Keratinocyte (primary cell): Measurements from ENCODE around the gene RYR1. TPM values are rescaled to one million over a fixed set of nuclear protein-coding genes. Genes with fewer than 3 reads are reported as not detected.
"Not testable (repeated sequence)": the region's sequence is repeated elsewhere in the genome, so short reads cannot be mapped to it uniquely, and the experiment has no call there.

Experiments
- DNase-seq: peaks from one replicate; pipeline ENCODE4 v3.0.0-alpha.2; 2011; ENCODE audit warnings: low read depth, missing footprints, low spot score
- FAIRE-seq: peaks from 2 replicates; lab custom pipeline; 2011; peaks lifted over from hg19 to GRCh38; lab: Jason Lieb, UNC
- H2AFZ ChIP-seq: 2 replicates; pipeline ENCODE4 v1.6.0; 2012; ENCODE audit warnings: low read length, control low read depth, inconsistent platforms; ENCODE audit not compliant: control insufficient read depth
- H3K27ac ChIP-seq: 2 replicates; pipeline ENCODE4 v1.5.1; 2011; ENCODE audit warnings: low read length; ENCODE audit not compliant: control insufficient read depth, insufficient read depth
- H3K27me3 ChIP-seq: 3 replicates; pipeline ENCODE4 v1.6.0; 2011; ENCODE audit warnings: low read length; ENCODE audit not compliant: control insufficient read depth, insufficient read depth; ENCODE audit errors: extremely low read depth
- H3K36me3 ChIP-seq, 2 experiments: 2 replicates in 1 of 2; 3 replicates in 1 of 2; pipeline ENCODE4 v1.5.1; 2011; ENCODE audit warnings: low read length in 2 of 2, mild to moderate bottlenecking in 1 of 2; ENCODE audit not compliant: control insufficient read depth in 2 of 2, insufficient read depth in 2 of 2; ENCODE audit errors: extremely low read depth in 1 of 2
- H3K4me1 ChIP-seq: 3 replicates; pipeline ENCODE4 v1.5.1; 2011; ENCODE audit warnings: low read length; ENCODE audit not compliant: control insufficient read depth, insufficient read depth; ENCODE audit errors: extremely low read depth
- H3K4me2 ChIP-seq: 3 replicates; pipeline ENCODE4 v1.6.0; 2011; ENCODE audit warnings: low read depth, low read length; ENCODE audit not compliant: control insufficient read depth, insufficient read depth; ENCODE audit errors: extremely low read depth
- H3K4me3 ChIP-seq, 3 experiments: fragments of 200-600 bp in 1 of 3; sonication (generic) in 1 of 3; 2 replicates in 2 of 3; 3 replicates in 1 of 3; pipeline ENCODE4 v1.5.1; 2011 to 2016; ENCODE audit warnings: low read length in 3 of 3, mild to moderate bottlenecking in 3 of 3, control low read depth in 2 of 3, inconsistent platforms in 1 of 3, low read depth in 1 of 3, mixed read lengths in 1 of 3, mixed run types in 1 of 3, moderate library complexity in 1 of 3; ENCODE audit not compliant: control insufficient read depth in 2 of 3, insufficient read depth in 2 of 3; ENCODE audit errors: extremely low read depth in 1 of 3
- H3K79me2 ChIP-seq: 2 replicates; pipeline ENCODE4 v1.6.0; 2012; ENCODE audit warnings: low read length; ENCODE audit not compliant: control insufficient read depth, insufficient read depth
- H3K9ac ChIP-seq: 3 replicates; pipeline ENCODE4 v1.6.0; 2011; ENCODE audit warnings: low read length; ENCODE audit not compliant: control insufficient read depth, insufficient read depth; ENCODE audit errors: extremely low read depth
- H3K9me1 ChIP-seq: 3 replicates; pipeline ENCODE4 v1.6.0; 2011; ENCODE audit warnings: low read length; ENCODE audit not compliant: control insufficient read depth, insufficient read depth; ENCODE audit errors: extremely low read depth
- H3K9me3 ChIP-seq: 2 replicates; pipeline ENCODE4 v1.5.1; 2012; ENCODE audit warnings: low read depth, low read length; ENCODE audit not compliant: control insufficient read depth
- H4K20me1 ChIP-seq: 3 replicates; pipeline ENCODE4 v1.6.0; 2011; ENCODE audit warnings: low read length; ENCODE audit not compliant: control insufficient read depth, insufficient read depth; ENCODE audit errors: extremely low read depth
- EZH2 ChIP-seq: IDR thresholded peaks from one replicate; pipeline ENCODE4 v1.6.1; 2012; ENCODE audit warnings: inconsistent platforms, mild to moderate bottlenecking, low read length, moderate library complexity
- dilution Hi-C: fragments of 300-500 bp; cut with MboI; formaldehyde crosslinking; loops from one replicate; pipeline ENCODE4 v1.7.0; 2020; ENCODE audit warnings: low sequenced_read_pairs; ENCODE audit not compliant: extremely low pct_ligation_motif_present
- polyA plus RNA-seq, 5 experiments: library from polyadenylated mRNA; depleted of rRNA in 3 of 5; stranded (reverse) in 3 of 5; stranded (forward) in 1 of 5; unstranded in 1 of 5; fragments of >200 nt; gene quantifications; 1 replicate in 1 of 5; 2 replicates in 3 of 5; 3 replicates in 1 of 5; pipeline versions ENCODE4 v1.2.1 to v1.2.3, GENCODE V29; 2011 to 2012; ENCODE audit warnings: missing spikeins in 2 of 5, low read depth in 1 of 5, low replicate concordance in 1 of 5
- TF ChIP-seq, protein P1 (sequence below), 3 experiments: IDR thresholded peaks in 1 of 3; conservative IDR thresholded peaks in 1 of 3; optimal IDR thresholded peaks in 1 of 3; 2 replicates in 2 of 3; 3 replicates in 1 of 3; pipeline versions ENCODE3 to v1.5.1; 2011; ENCODE audit warnings: low read length in 3 of 3, mild to moderate bottlenecking in 3 of 3, moderate library complexity in 2 of 3, control low read depth in 1 of 3, inconsistent platforms in 1 of 3; ENCODE audit not compliant: insufficient read depth in 2 of 3; ENCODE audit errors: extremely low read depth in 1 of 3

RYR1 gene
- polyA plus RNA-seq, 1 donor (not counting 4 experiments of a cell fraction or from before 2014, with no cell fraction given) = 0.41 TPM

DNA sequence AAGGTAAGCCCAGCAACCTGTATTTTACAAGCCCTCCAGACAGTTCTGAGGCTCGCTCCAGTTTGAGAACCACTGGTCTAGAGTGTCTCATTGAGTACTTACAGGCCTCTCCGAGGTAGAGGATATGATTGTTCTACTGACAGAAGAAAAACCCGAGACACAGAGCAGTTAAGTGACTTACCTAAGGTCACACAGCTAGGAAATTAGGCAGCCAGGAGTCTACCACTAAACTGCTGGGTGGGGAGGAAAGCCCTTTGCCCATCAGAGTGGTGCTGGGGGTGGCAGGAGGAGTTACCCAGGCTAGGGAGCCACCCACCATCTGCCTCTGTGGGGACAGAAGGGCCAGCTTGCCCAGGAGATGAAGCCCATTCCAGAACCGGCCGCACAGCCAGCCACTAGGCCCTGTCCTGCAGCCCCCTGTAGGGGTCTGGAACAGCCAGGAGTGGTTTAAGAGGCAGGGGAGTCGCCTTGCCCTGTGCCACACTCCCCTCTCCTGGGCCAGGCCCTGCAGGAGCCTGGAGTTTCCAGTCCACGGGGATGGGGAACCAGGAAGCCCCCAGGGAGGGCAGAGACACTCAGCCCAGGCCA is 8.2 kb upstream of the RYR1 start:
- FAIRE-seq (no peak), DNase-seq (no peak)
- Histone ChIP-seq H3K9me3 (no peaks in the 10 kb centered on the region), H4K20me1 (no peaks in the 10 kb centered on the region), H3K4me3 (no peak overlapping the region), H3K4me2 (no peak overlapping the region), H3K27ac (no peak overlapping the region), H3K4me1 (no peaks in the 10 kb centered on the region), H3K79me2 (no peaks in the 10 kb centered on the region), H2AFZ (no peak overlapping the region), H3K9ac (no peak overlapping the region), H3K27me3 (peaks cover 5% of the 10 kb centered on the region), H3K9me1 (no peaks in the 10 kb centered on the region), H3K36me3 (no peaks in the 10 kb centered on the region)
- no peak for TF ChIP-seq EZH2
- TF ChIP-seq, protein P1, sequence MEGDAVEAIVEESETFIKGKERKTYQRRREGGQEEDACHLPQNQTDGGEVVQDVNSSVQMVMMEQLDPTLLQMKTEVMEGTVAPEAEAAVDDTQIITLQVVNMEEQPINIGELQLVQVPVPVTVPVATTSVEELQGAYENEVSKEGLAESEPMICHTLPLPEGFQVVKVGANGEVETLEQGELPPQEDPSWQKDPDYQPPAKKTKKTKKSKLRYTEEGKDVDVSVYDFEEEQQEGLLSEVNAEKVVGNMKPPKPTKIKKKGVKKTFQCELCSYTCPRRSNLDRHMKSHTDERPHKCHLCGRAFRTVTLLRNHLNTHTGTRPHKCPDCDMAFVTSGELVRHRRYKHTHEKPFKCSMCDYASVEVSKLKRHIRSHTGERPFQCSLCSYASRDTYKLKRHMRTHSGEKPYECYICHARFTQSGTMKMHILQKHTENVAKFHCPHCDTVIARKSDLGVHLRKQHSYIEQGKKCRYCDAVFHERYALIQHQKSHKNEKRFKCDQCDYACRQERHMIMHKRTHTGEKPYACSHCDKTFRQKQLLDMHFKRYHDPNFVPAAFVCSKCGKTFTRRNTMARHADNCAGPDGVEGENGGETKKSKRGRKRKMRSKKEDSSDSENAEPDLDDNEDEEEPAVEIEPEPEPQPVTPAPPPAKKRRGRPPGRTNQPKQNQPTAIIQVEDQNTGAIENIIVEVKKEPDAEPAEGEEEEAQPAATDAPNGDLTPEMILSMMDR (optimal IDR thresholded peaks at IDR 0.05 in 1 of 3, IDR thresholded peaks at IDR 0.05 in 1 of 3, conservative IDR thresholded peaks at IDR 0.05 in 1 of 3; ENCODE audit: extremely low read depth in 1 of 3, insufficient read depth in 2 of 3, low read length in 3 of 3) = no peak
- dilution Hi-C loops = no loop called here

DNA sequence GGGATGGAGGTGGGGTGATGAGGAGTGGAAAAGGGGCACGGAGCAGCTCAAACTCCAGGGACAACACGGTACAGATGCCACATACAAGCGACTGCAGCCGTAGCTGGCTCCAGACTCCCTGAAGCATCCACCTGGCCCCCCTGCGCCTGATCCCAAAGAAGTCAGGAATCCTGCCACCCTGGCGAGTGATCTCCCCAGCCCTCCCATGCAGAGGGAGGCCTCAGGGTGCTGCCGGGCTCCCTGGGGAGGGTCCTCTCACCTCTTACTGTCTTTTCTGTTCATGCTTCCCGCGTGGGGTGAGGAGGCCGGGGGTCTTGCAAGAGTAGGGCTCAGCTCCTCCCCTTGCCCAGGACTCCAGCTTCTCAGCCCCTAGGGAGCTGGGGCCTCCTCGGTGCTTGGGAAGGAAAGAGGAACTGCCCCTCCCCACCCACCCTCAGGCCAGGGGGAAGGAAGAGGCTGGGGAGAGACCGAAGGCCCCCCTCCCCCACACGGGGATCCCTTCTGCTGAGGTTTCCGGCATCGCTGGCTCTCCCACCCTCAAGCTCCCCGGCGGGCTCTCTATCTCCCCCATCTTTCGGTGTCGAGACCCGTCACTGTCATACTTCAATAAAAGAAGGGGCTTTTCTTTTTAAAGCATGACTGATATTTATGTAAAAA is 7.6 kb upstream of the RYR1 start, which contains the start of gene RASGRP4:
Gene RASGRP4, minus strand, starts transcription at position 410 of the 657 bp plus-strand sequence. Its CDS starts 128 bp downstream, at position 282.
- Histone ChIP-seq H3K4me1 (no peaks in the 10 kb centered on the region), H4K20me1 (no peaks in the 10 kb centered on the region), H3K9me3 (no peaks in the 10 kb centered on the region), H3K79me2 (no peaks in the 10 kb centered on the region), H3K9ac (no peak within 1 kb of the TSS), H3K4me3 (no peak within 1 kb of the TSS), H2AFZ (no peak within 1 kb of the TSS), H3K36me3 (no peaks in the 10 kb centered on the region), H3K9me1 (no peaks in the 10 kb centered on the region), H3K4me2 (no peak within 1 kb of the TSS), H3K27me3 (peaks cover 5% of the 10 kb centered on the region), H3K27ac (no peak within 1 kb of the TSS)
- dilution Hi-C loops = no loop called here
- TF ChIP-seq, protein P1 (optimal IDR thresholded peaks at IDR 0.05 in 1 of 3, IDR thresholded peaks at IDR 0.05 in 1 of 3, conservative IDR thresholded peaks at IDR 0.05 in 1 of 3; ENCODE audit: extremely low read depth in 1 of 3, insufficient read depth in 2 of 3, low read length in 3 of 3) = no peak
- no peak for TF ChIP-seq EZH2
- FAIRE-seq (no peak), DNase-seq (no peak)

DNA sequence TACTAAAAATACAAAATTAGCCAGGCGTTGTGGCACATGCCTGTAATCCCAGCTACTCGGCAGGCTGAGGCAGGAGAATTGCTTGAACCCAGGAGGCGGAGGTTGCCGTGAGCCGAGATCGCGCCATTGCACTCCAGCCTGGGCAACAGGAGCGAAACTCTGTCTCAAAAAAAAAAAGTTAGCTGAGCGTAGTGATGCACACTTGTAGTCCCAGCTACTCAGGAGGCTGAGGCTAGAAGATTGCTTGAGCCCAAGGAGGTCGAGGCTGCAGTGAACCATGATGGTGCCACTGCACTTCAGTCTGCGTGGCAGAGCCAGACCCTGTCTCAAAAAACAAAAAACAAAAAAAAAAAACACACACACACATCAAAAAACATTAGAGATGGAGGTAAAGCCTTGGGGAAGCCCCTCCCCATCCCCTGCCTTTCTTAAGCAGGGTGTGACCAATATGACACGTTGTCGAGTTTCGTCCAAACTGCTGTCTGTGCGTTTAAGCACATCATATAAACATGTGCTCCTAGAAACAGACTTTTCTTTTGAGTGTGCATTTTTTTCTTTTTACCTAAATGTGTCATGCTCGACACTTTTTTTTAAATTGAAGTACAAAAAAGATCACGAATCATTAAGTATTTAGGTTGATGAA is 6.3 kb upstream of the RYR1 start:
- FAIRE-seq, H2AFZ ChIP-seq, H3K9me3 ChIP-seq, H3K79me2 ChIP-seq, H3K36me3 ChIP-seq, H3K4me2 ChIP-seq, H3K9me1 ChIP-seq, H4K20me1 ChIP-seq, H3K4me1 ChIP-seq, H3K27me3 ChIP-seq, H3K4me3 ChIP-seq, H3K27ac ChIP-seq, H3K9ac ChIP-seq, dilution Hi-C loops, DNase-seq: not testable (repeated sequence)
